GM19328 (cell line): ENCODE results near the gene DCN.

Experiments used
- ATAC-seq: cut with Tn5 transposase; IDR thresholded peaks from one replicate; pipeline ENCODE4 v1.9.1; 2021; ENCODE audit warnings: mild to moderate bottlenecking, moderate library complexity; ENCODE audit not compliant: unreplicated experiment

DCN gene

GRCh38 chr12:91188778-91189177 is 6.2 kb upstream of the DCN start:
- ATAC-seq = no peak

DNA sequence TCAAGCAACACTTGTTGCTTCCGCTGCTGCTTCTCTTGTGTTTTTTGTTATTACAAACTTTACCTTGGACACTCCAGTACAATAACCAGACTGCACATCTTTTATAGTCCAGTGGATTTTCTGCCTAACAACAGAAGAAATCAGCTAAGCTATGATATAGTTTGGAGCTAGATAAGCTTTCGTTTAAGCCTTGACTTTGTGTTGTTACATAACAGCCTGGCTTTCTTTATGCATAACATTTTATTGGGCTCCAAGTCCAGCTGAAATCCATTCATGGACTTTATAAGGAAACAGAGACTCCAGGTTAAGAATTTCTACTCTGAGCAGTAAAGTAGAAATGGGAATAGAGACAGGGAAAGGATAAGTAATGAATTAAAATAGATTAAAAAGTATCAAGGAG is 3.5 kb upstream of the DCN start:
- no peak for ATAC-seq

GRCh38 chr12:91185421-91185820 is 2.8 kb upstream of the DCN start:
- ATAC-seq = no peak

DNA sequence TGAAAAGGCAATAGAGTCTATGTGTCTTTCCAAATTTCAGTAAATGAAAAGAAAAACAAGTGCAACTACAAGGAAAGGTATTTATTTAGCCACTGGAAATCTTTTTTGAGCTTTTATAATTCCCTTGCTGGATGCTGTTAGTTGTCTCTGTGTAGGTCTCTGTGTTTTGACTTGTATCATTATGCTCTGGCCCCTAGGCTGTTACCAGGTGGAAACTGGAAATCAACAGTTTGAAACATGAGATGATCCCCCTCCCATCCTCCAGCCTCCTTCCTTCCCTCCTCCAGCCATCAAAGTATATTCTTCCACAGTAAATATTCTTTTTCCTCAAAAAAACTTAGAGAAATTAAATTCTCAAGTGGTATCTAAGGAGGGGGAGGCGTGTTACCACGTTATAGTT is 934 bp upstream of the DCN start:
- ATAC-seq = no peak

DNA sequence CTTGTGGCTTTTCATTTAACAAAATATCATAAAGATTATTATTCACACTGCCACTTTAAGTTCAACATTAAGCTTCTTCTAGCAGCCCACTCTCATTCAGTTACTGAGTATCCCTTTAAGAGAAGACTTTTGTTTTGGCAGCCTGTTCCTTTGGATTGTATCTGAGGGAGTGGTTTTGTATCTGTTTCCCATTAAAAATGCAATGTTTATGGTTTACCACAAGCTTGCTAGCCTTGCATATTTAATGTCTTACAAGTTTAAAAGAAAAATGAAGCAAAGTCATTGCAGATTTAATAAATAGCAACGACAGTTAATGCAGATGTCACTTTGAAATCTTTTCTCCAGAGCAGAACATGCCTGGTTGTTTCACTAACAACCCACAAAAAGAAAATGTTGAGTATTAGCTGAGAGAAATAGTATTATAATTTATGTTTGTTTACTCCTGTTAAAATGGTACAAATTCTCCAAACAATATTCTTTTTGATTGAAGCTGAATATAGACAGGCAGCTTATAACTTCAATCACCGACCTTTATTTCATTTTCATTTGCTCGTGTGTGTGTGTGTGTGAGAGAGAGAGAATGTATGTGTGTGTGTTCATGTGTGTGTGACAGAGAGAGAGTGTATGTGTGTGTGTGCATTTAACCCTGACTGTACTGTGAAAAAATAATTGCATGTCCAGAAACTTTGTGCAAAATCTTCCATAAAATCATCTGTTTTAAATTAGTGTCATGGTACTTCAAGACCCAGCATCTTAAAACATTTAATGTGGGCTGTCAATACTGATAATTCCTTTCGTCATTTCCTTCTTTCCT is 1.8 kb downstream of the DCN start:
- ATAC-seq = no peak

DNA sequence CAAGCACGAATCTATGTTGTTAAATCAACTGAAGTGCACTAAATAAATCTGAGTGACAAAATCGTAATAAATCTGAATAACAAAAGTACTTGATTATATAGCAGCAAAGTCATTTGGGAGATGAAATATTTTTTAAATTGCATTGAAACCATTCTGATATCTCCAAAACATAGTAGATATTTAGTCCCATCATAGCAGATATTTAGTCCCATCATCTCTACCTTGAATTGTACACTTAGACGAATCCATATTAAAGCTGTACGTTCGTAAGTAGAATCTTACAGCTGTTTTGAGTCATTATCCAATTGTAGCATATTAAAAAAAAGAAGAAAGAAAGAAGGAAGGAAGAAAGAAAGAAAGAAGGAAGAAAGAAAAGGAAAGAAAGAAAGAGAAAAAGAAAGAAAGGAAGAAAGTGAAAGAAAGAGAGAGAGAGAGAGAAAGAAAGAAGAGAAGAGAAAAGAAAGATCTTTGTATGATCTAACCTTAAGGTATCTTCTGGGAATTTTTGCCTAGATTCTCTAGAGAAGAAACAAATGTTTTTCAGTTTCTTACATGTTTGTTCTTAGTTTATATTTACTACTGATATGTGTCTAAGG is 2.6 kb downstream of the DCN start:
- no peak for ATAC-seq

DNA sequence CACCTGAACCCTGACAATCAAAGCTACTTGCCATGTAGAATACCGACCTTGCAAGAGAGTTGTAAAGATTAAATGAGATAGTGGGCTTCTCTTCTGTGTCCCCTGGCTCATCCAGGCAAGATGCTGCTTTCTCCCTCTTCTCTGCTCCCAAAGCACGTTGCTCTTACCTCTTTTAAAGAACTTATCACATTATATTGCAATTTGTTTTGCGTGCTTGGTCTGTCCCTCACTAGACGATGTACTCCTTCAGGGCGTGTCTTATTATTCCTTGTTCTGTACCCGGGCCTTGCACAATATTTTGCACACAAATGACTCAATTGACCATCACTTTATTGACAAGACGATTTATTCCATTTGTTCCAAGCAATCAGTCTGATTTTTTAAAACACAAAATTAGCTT is 3.3 kb downstream of the DCN start:
- no peak for ATAC-seq

- no peak for ATAC-seq
These were observed 3.8 kb downstream of the DCN start for GRCh38 chr12:91178781-91179180.

GRCh38 chr12:91178139-91178561 is 4.5 kb downstream of the DCN start:
- ATAC-seq = no peak

DNA sequence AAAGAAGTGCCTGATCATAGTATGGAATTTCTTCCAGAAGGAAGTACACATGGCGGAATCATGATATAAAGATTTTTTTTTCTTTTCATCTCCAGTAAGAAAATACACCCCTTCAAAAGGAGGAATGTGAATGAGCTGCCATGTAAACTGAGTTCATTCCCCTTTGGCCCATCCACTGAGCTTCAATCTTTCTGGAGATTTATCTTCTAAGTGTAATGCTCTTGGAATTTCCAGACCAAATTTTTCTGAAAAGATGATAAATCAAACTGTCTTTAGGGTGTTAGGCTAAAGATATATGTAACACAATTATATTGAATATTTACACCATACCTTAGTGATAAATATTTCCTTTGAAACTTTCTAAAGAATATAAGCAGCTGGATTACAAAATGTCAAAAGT is 5.2 kb downstream of the DCN start:
- ATAC-seq = no peak

DNA sequence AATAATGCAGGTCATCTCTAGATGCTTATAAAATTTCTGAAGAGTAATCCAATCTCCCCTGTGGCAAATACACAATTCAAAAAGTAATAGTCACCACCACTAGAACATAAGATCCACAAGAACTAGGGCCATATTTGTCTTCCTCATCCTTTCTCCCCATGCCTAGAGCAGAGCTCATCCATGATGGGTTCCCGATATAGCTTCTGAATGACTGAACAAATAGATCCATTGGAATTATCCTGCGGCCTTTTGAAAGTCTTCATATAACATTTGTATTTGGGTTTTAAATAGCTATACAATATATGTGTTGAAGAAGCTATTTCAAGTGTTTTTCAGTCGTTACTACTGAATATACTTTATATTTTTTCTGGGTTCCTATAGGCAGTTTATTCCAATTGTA is 5.7 kb downstream of the DCN start:
- ATAC-seq = no peak

DNA sequence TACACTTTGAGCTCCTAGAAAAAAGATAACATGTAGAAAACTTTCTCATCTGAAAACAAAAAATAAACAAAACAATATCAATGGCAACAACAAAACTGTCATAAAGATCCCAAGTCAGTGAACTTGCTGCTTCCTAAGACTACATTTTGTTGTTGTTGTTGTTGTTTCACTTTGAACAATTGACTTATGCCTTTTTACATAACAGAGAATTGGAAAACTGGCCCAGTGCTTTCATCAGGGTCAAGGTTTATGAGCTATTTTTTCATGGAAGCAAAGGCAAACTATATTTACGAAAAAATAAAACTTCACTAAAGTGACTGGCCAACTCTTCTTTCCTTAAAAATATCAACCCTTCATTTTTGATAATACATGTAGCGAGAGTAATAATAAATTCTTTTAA is 6.3 kb downstream of the DCN start:
- no peak for ATAC-seq

DNA sequence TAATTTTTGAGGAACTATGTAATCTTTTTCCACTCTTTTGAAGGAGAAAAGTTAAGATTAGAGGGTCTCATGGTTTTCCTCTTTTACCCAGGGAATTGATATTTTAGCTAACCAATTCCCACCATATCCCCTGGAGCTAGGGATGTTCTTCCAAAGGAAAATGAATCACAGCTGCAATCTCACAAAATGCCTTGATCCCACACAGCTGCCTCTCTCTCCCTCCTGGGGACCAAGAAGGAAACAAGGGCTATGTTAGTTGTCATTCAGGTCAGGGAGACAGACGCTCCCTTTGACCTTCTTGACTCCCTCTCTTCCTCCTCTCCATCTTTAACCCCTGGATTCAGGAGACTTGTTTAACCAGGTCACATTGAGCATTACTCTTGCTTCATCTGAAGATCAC is 9.5 kb downstream of the DCN start:
- no peak for ATAC-seq

DNA sequence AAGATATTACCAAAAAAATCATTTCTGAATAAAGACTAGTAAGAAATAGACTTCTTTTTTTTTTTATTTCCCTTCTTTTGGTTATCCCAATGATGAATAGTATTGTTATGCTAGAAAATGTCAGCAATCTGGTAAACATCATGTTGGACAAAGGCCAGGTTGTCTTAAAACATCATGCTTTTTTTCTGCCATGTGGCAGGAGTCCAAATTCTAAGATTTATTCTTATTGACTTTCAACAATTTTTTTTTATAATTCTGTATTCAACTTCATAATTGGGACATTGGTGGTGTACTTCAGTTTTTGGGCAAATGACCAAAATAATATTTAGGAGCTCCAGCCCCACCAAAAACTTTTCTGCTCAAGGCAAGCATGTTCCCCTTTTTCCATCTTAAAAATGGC is 10.5 kb downstream of the DCN start:
- ATAC-seq = no peak

- ATAC-seq = no peak
These were observed 11.1 kb downstream of the DCN start for GRCh38 chr12:91171476-91171875.

DNA sequence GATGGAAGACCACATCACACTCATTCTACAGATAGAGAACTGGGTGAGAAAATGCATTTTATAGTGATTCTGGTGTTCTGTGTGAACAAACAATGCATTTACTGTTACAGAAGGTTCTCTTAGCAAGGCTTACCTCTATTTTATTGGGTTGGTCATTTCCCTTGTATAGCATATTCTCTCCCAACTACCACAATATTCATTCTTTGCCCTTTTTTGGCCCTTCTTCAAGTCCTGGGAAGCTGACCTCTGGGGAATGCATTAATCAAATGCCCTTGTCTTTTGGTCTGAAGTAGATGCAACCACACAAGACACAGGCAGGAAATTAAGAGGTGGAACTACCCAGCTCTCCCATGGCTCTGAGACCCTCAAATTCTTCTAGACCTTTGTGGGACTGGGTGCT is 19.5 kb downstream of the DCN start:
- no peak for ATAC-seq

DNA sequence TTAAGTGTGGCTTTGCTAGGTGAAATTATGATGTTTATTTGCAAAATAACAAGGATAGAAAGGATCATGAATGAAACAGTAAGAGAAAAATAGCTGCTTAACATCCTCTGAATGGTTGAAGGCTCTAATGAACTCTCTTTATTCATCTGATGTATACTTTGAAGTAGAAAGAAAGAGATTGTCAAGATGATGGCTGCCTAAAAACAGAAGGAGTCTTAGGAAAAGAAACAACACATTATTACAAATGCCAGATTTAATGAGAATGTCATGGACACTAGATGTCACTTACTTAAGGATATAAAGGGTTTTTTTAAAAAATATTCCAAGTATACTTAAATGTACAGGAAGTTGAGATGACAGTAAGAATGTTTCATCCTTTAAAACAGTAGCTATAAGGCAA is 21.6 kb downstream of the DCN start:
- ATAC-seq = no peak

DNA sequence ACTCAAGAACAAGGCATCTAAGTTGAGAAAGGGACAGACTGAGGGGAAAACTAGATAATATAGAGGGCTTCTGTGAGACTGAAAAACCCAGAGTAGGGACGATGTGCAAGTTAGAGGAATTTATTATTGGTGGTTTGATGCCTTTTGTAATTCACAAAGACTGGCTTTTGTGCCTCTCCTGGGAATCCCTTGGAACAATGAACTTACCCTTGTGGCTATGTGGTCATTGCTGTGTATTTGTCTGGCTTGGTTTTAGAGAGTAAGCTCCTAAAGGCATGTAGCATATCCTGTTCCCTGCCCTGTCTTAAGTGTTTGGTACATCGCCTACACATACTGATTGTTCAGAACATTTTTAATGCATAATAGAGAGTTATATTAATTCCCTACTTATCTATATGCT is 26.6 kb downstream of the DCN start:
- ATAC-seq = no peak

- ATAC-seq = no peak
These were observed 28.5 kb downstream of the DCN start for GRCh38 chr12:91154131-91154530.

GRCh38 chr12:91144053-91144452 is 38.6 kb downstream of the DCN start:
- no peak for ATAC-seq

DNA sequence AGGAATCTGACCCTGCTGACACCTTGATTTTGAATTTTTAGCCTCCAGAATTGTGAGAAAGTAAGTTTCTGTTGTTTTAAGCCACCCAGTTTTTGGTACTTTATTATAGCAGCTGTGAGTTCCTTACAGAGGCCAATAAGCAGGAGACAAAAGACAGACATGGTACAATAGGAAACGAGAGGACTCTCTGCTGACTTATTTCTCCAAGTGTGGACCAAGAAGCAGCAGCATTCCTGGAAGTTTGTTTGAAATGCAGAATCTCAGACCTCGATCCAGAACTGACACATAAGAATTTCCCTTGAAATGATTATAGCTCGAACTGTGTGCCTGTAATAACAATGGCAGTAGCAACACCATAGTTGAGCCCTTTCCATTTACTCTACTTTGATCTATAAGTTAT is 39.4 kb downstream of the DCN start:
- ATAC-seq = no peak

DNA sequence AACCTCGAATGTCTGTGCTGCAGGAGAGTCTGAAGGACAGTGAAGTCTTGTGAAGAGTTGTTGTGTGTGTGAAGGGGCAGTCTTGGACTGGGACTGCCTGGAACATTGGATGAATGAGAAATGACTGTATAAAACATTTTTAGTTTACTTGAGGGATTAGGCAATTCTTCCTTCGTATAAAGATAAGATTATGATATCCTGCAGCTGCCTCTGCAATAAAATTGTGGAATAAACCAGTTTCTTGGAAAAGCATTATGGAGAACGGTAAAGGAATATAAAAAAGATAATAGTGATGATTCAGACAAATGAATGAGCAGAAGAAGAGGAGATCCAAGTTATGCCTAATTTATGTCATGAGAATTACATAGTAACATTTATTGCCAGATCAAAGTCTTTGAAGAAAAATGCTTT is 40.4 kb downstream of the DCN start:
- ATAC-seq = no peak
